Endothelial cell of umbilical vein (primary cell): ENCODE results near the gene MAPRE2. TPM values are rescaled to one million over a fixed set of nuclear protein-coding genes. Genes with fewer than 3 reads are reported as not detected.

Experiments
- BruUV-seq: library from RNA; stranded (reverse); fragments of 400-500 nt; replicated peaks from 2 replicates; lab custom pipeline; 2021; lab: Mats Ljungman, UMichigan
- CTCF ChIA-PET: fragments of 300-600, 350-600 bp; sonication (Branson Sonifier 250); formaldehyde crosslinking; loops from one replicate; lab custom pipeline; 2021; ENCODE audit warnings: antibody characterized with exemption, inconsistent platforms; lab: Charles Lee
- POLR2A ChIA-PET: fragments of 300-600, 350-600 bp; sonication (Branson Sonifier 250); formaldehyde crosslinking; loops from one replicate; lab custom pipeline; 2021; ENCODE audit warnings: antibody characterized with exemption, inconsistent platforms; lab: Charles Lee
- DNase-seq: peaks from one replicate; pipeline ENCODE4 v3.0.0-alpha.2; 2011; ENCODE audit warnings: low read depth, low spot score
- FAIRE-seq: peaks from 2 replicates; lab custom pipeline; 2011; peaks lifted over from hg19 to GRCh38; lab: Jason Lieb, UNC
- H2AFZ ChIP-seq: 2 replicates; pipeline ENCODE4 v1.6.0; 2012; ENCODE audit warnings: low read depth, low read length, control low read depth, inconsistent platforms
- H3K27ac ChIP-seq: 2 replicates; pipeline ENCODE4 v1.5.1; 2011; ENCODE audit warnings: low read depth, mild to moderate bottlenecking, control low read depth, low read length, moderate library complexity; ENCODE audit not compliant: insufficient read depth
- H3K27me3 ChIP-seq, 2 experiments: 2 replicates each; pipeline versions ENCODE4 v1.6.0 to v1.6.1; 2011; ENCODE audit warnings: low read length in 2 of 2, mixed read lengths in 1 of 2; ENCODE audit not compliant: control insufficient read depth in 2 of 2, insufficient read depth in 2 of 2
- H3K36me3 ChIP-seq, 2 experiments: 2 replicates in 1 of 2; 3 replicates in 1 of 2; pipeline ENCODE4 v1.5.1; 2011; ENCODE audit warnings: low read length in 2 of 2, mild to moderate bottlenecking in 1 of 2, moderate library complexity in 1 of 2; ENCODE audit not compliant: control insufficient read depth in 2 of 2, insufficient read depth in 2 of 2; ENCODE audit errors: extremely low read depth in 1 of 2
- H3K4me1 ChIP-seq: 3 replicates; pipeline ENCODE4 v1.5.1; 2011; ENCODE audit warnings: mild to moderate bottlenecking, low read length; ENCODE audit not compliant: control insufficient read depth, insufficient read depth; ENCODE audit errors: extremely low read depth
- H3K4me2 ChIP-seq: 2 replicates; pipeline ENCODE4 v1.6.1; 2011; ENCODE audit warnings: low read length, control low read depth, mixed read lengths; ENCODE audit not compliant: insufficient read depth
- H3K4me3 ChIP-seq, 3 experiments: fragments of 200-600 bp in 1 of 3; sonication (generic), shearing (Covaris generic) in 1 of 3; replicated peaks in 1 of 3; 2 replicates each; pipeline ENCODE4 v1.5.1; 2011 to 2016; ENCODE audit warnings: control low read depth in 3 of 3, low read length in 3 of 3, mild to moderate bottlenecking in 2 of 3, inconsistent platforms in 1 of 3, low read depth in 1 of 3, moderate library complexity in 1 of 3; ENCODE audit not compliant: insufficient read depth in 1 of 3
- H3K79me2 ChIP-seq: 2 replicates; pipeline ENCODE4 v1.6.0; 2012; ENCODE audit warnings: low read length, inconsistent platforms; ENCODE audit not compliant: control insufficient read depth, insufficient read depth
- H3K9ac ChIP-seq: replicated peaks from 2 replicates; pipeline ENCODE3; 2011; ENCODE audit warnings: low read length, control low read depth; ENCODE audit not compliant: insufficient read depth; ENCODE audit errors: extremely low read depth
- H3K9me1 ChIP-seq: replicated peaks from 3 replicates; pipeline ENCODE4 v1.6.0; 2011; ENCODE audit warnings: mild to moderate bottlenecking, low read length; ENCODE audit not compliant: control insufficient read depth, insufficient read depth; ENCODE audit errors: extremely low read depth
- H3K9me3 ChIP-seq: replicated peaks from 2 replicates; pipeline ENCODE4 v1.5.1; 2012; ENCODE audit warnings: low read length, inconsistent platforms; ENCODE audit not compliant: control insufficient read depth, insufficient read depth
- H4K20me1 ChIP-seq: replicated peaks from 2 replicates; pipeline ENCODE3; 2011; ENCODE audit warnings: mild to moderate bottlenecking, low read length; ENCODE audit not compliant: control insufficient read depth, insufficient read depth; ENCODE audit errors: extremely low read depth
- CTCF ChIP-seq, 2 donors: IDR thresholded peaks; 1 replicate in 1 of 2; 2 replicates in 1 of 2; pipeline ENCODE4 v1.5.1; 2011; ENCODE audit warnings: low read length in 2 of 2, mild to moderate bottlenecking in 2 of 2, moderate library complexity in 2 of 2, control low read depth in 1 of 2, inconsistent platforms in 1 of 2, low read depth in 1 of 2; ENCODE audit not compliant: insufficient read depth in 1 of 2; ENCODE audit errors: extremely low read depth in 1 of 2
- GATA2 ChIP-seq: IDR thresholded peaks from 2 replicates; pipeline ENCODE4 v1.7.0; 2011; ENCODE audit warnings: low read depth, mild to moderate bottlenecking, moderate library complexity, mixed read lengths, low read length; ENCODE audit not compliant: insufficient read length, insufficient read depth
- JUN ChIP-seq: IDR thresholded peaks from 2 replicates; pipeline ENCODE4 v1.6.1; 2011; ENCODE audit warnings: borderline replicate concordance, low read depth; ENCODE audit not compliant: insufficient read length, insufficient read depth
- MAX ChIP-seq: IDR thresholded peaks from 2 replicates; pipeline ENCODE4 v1.6.1; 2011; ENCODE audit not compliant: insufficient read depth, insufficient read length
- dilution Hi-C: fragments of 300-500 bp; cut with MboI; formaldehyde crosslinking; loops from one replicate; pipeline ENCODE4 v1.15.0; 2019; ENCODE audit warnings: low sequenced_read_pairs; ENCODE audit not compliant: extremely low pct_ligation_motif_present
- intact Hi-C: fragments of 100-400 bp; cut with micrococcal nuclease; formaldehyde crosslinking; loops from one replicate; pipeline ENCODE4 v1.10.0; 2022
- polyA plus RNA-seq, 4 experiments: library from polyadenylated mRNA; depleted of rRNA in 3 of 4; stranded (reverse) in 3 of 4; unstranded in 1 of 4; fragments of >200 nt; gene quantifications; 2 replicates each; pipeline versions ENCODE4 v1.2.1 to v1.2.3, GENCODE V29; 2011 to 2012; ENCODE audit warnings: missing spikeins in 1 of 4
- total RNA-seq: library from RNA; stranded (reverse); gene quantifications from 2 replicates; pipeline ENCODE4 v1.2.3, GENCODE V29; 2021

Gene MAPRE2
- total and polyA plus RNA-seq, 2 donors (not counting 3 experiments of a cell fraction or from before 2014, with no cell fraction given), result 117 to 148 TPM

GRCh38 chr18:35091841-35092240 lies 50.6 kb downstream of the MAPRE2 start:
- intact Hi-C loops, result no loop called here
- POLR2A ChIA-PET, result no interaction called here
- Histone ChIP-seq H4K20me1 (peaks cover 6% of the 10 kb centered on the region), H3K79me2 (peaks cover 27% of the 10 kb centered on the region), H3K4me2 (no peak overlapping the region), H3K9ac (no peak overlapping the region), H3K36me3 (no peaks in the 10 kb centered on the region), H3K4me1 (peaks cover 19% of the 10 kb centered on the region), H3K4me3 (no peak overlapping the region), H3K9me1 (no peaks in the 10 kb centered on the region), H2AFZ (no peak overlapping the region), H3K27me3 (no peaks in the 10 kb centered on the region), H3K9me3 (no peaks in the 10 kb centered on the region), H3K27ac (no peak overlapping the region)
- TF ChIP-seq CTCF (IDR thresholded peaks at IDR 0.05; ENCODE audit: extremely low read depth in 1 of 2, insufficient read depth in 1 of 2, low read depth in 1 of 2, low read length in 2 of 2) (no peak), GATA2 (no peak), JUN (no peak), MAX (no peak)
- CTCF ChIA-PET, result no interaction called here
- no TSS peak for BruUV-seq
- no peak for FAIRE-seq
- dilution Hi-C loops, result no loop called here
- DNase-seq, result no peak
